Pericardium fibroblast (primary cell): ENCODE measurements around the gene UNC5B. TPM values are rescaled to one million over a fixed set of nuclear protein-coding genes. Genes with fewer than 3 reads are reported as not detected.

Experiments used
- total RNA-seq: library from RNA; depleted of rRNA; stranded (reverse); fragments of >200 nt; gene quantifications from 2 replicates; pipeline ENCODE4 v1.2.3, GENCODE V29; 2015

Gene UNC5B
- 26.0 and 35.2 TPM in 2 replicates for total RNA-seq

GRCh38 chr10:71212318-71213126, at the start of gene UNC5B:
Gene UNC5B, plus strand, starts transcription at chr10:71212570. Its CDS starts 416 bp downstream, at chr10:71212986.

GRCh38 chr10:71319042-71319799, 106.9 kb downstream of the UNC5B start, which contains the start of gene SLC29A3:
Gene SLC29A3, plus strand, starts transcription at chr10:71319259. Its CDS starts 51 bp downstream, at chr10:71319310.

Other genes starting within 250 kb of the UNC5B start
- 2.5 and 3.0 TPM in 2 replicates for gene SLC29A3, start 106.7 kb downstream of the UNC5B start, total RNA-seq
- gene CDH23, start 184.3 kb downstream of the UNC5B start, total RNA-seq, result under 0.01 and 1.1 TPM in 2 replicates